ENCODE measurements around the gene GET3. TPM values are rescaled to one million over a fixed set of nuclear protein-coding genes. Genes with fewer than 3 reads are reported as not detected.
A peak's percentile ranks its signal among the peaks of the same experiment; 100 is the strongest.

Gene GET3
- total RNA-seq, 2 donors from 2014 or later, result 30.7 to 50.0 TPM

DNA sequence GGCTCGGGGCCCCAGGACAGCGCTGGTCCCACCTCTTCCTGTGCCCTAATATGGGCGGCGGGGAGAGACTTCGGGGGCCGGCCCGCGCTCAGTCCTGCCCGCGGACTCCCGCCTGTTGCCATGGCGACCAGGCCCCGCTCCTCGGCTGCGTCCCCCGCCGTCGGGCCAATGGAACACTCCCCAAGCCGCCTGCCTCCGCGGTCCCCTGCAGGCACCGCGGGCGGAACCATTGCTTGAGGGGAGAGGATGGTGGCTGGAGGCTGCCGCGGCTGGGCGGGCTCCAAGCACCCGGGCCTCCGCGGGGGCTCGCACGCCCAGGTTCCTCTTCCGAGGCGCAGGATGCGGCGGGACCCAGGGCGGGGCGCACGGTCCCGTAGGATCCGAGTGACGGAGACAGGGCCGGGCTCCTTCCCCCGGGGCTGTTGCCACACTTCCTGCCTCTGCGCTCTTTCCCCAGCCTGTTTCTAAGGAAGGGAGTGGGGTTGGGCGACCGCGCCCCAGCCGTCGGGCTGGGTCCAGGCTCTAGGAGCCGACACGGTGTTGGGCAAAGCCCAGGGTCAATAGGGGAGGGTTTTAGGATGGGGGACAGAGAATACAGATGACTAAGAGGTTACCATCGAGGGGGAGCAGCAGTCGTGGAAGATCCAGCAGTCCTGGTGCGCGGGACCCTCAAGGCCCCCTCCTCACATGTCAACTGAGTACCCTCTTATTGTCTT is 52.8 kb downstream of the GET3 start:
- Histone ChIP-seq H3K4me3 (peak overlapping the region; percentile 91), H3K27ac (peak overlapping the region; percentile 99 to 100), H3K9me3 (no peaks in the 10 kb centered on the region), H3K4me1 (ENCODE audit: control insufficient read depth in 1 of 2, low read depth in 2 of 2) (peaks cover 38 to 54% of the 10 kb centered on the region in 2 donors), H3K27me3 (replicated peaks; ENCODE audit: insufficient read depth) (no peaks in the 10 kb centered on the region), H3K36me3 (no peaks in the 10 kb centered on the region)
- ATAC-seq (ENCODE audit: insufficient number of reproducible peaks, low FRiP score, low read depth) (peak; percentile 30), DNase-seq (ENCODE audit: low spot score) (peak; percentile 90)
- TF ChIP-seq, protein P1, sequence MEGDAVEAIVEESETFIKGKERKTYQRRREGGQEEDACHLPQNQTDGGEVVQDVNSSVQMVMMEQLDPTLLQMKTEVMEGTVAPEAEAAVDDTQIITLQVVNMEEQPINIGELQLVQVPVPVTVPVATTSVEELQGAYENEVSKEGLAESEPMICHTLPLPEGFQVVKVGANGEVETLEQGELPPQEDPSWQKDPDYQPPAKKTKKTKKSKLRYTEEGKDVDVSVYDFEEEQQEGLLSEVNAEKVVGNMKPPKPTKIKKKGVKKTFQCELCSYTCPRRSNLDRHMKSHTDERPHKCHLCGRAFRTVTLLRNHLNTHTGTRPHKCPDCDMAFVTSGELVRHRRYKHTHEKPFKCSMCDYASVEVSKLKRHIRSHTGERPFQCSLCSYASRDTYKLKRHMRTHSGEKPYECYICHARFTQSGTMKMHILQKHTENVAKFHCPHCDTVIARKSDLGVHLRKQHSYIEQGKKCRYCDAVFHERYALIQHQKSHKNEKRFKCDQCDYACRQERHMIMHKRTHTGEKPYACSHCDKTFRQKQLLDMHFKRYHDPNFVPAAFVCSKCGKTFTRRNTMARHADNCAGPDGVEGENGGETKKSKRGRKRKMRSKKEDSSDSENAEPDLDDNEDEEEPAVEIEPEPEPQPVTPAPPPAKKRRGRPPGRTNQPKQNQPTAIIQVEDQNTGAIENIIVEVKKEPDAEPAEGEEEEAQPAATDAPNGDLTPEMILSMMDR (IDR thresholded peaks at IDR 0.05), result no peak

DNA sequence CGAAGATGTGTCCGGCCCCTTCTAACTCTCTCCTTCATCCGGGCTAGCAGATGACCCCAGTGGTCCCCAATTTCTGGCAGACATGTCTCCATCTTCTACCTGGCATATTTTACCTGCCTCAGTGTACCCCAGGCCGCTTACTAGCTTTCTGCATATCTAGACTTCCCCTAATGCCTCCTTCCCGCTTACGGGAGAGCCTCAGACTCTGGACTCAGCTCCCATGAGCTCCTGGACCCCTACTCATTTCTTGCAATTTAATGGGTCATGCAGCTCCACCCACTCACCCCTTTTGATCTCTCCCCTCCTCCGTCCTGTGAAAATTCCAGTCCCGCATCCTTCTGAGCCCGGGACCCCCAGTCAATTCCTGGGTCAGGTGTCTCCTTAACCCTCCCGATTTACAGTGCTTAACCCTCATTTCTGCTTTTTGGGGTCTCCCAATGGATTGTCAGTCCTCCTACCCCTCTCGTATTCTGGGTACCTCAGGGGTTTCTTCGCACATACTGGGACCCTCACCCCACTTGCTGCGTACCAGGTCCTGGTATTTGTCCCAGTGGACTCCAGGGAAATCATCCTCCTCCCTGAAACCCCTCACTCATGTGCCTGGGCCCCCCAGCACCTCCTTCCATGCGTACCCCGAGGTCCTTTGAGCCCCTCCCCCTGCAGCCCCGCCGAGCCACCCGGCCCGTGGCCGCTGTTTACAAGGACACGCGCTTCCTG is 53.5 kb downstream of the GET3 start:
- TF ChIP-seq, protein P1 (IDR thresholded peaks at IDR 0.05), result no peak
- ATAC-seq (ENCODE audit: insufficient number of reproducible peaks, low FRiP score, low read depth) (no peak), DNase-seq (ENCODE audit: low spot score) (no peak)
- Histone ChIP-seq H3K9me3 (no peaks in the 10 kb centered on the region), H3K4me3 (peak overlapping the region; percentile 91), H3K27ac (peak overlapping the region; percentile 99 to 100), H3K36me3 (no peaks in the 10 kb centered on the region), H3K27me3 (replicated peaks; ENCODE audit: insufficient read depth) (no peaks in the 10 kb centered on the region), H3K4me1 (ENCODE audit: control insufficient read depth in 1 of 2, low read depth in 2 of 2) (peaks cover 33 to 50% of the 10 kb centered on the region in 2 donors)

DNA sequence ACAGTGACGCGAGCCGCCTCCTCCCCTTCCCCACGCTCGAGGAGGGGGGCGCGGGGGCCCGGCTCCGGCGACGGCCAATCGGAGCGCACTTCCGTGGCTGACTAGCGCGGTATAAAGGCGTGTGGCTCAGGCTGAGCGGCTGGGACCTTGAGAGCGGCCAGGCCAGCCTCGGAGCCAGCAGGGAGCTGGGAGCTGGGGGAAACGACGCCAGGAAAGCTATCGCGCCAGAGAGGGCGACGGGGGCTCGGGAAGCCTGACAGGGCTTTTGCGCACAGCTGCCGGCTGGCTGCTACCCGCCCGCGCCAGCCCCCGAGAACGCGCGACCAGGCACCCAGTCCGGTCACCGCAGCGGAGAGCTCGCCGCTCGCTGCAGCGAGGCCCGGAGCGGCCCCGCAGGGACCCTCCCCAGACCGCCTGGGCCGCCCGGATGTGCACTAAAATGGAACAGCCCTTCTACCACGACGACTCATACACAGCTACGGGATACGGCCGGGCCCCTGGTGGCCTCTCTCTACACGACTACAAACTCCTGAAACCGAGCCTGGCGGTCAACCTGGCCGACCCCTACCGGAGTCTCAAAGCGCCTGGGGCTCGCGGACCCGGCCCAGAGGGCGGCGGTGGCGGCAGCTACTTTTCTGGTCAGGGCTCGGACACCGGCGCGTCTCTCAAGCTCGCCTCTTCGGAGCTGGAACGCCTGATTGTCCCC is 54.2 kb downstream of the GET3 start, which contains the start of gene JUNB:
JUNB (plus strand) TSS at position 142 of the 706 bp plus-strand sequence; CDS start at position 428, 286 bp downstream.
- TF ChIP-seq, protein P1 (IDR thresholded peaks at IDR 0.05), result peak; percentile 11
- Histone ChIP-seq H3K27me3 (replicated peaks; ENCODE audit: insufficient read depth) (no peaks in the 10 kb centered on the region), H3K4me1 (ENCODE audit: control insufficient read depth in 1 of 2, low read depth in 2 of 2) (peaks cover 26 to 50% of the 10 kb centered on the region in 2 donors), H3K27ac (peak within 1 kb of the TSS; percentile 99 to 100), H3K36me3 (no peaks in the 10 kb centered on the region), H3K9me3 (no peaks in the 10 kb centered on the region), H3K4me3 (peak within 1 kb of the TSS; percentile 91)
- DNase-seq (ENCODE audit: low spot score), result peak; percentile 88
- ATAC-seq (ENCODE audit: insufficient number of reproducible peaks, low FRiP score, low read depth), result peak; percentile 23

DNA sequence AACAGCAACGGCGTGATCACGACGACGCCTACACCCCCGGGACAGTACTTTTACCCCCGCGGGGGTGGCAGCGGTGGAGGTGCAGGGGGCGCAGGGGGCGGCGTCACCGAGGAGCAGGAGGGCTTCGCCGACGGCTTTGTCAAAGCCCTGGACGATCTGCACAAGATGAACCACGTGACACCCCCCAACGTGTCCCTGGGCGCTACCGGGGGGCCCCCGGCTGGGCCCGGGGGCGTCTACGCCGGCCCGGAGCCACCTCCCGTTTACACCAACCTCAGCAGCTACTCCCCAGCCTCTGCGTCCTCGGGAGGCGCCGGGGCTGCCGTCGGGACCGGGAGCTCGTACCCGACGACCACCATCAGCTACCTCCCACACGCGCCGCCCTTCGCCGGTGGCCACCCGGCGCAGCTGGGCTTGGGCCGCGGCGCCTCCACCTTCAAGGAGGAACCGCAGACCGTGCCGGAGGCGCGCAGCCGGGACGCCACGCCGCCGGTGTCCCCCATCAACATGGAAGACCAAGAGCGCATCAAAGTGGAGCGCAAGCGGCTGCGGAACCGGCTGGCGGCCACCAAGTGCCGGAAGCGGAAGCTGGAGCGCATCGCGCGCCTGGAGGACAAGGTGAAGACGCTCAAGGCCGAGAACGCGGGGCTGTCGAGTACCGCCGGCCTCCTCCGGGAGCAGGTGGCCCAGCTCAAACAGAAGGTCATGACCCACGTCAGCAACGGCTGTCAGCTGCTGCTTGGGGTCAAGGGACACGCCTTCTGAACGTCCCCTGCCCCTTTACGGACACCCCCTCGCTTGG is 55.0 kb downstream of the GET3 start:
- Histone ChIP-seq H3K4me3 (peak overlapping the region; percentile 91), H3K27me3 (replicated peaks; ENCODE audit: insufficient read depth) (no peaks in the 10 kb centered on the region), H3K9me3 (no peaks in the 10 kb centered on the region), H3K36me3 (no peaks in the 10 kb centered on the region), H3K27ac (peak overlapping the region; percentile 99 to 100), H3K4me1 (ENCODE audit: control insufficient read depth in 1 of 2, low read depth in 2 of 2) (peaks cover 19 to 44% of the 10 kb centered on the region in 2 donors)
- TF ChIP-seq, protein P1 (IDR thresholded peaks at IDR 0.05), result no peak
- ATAC-seq (ENCODE audit: insufficient number of reproducible peaks, low FRiP score, low read depth) (no peak), DNase-seq (ENCODE audit: low spot score) (no peak)
